Choroid plexus epithelial cell (primary cell): ENCODE results near the gene ARHGEF39.

ENCODE experiments used
- DNase-seq: peaks from one replicate; pipeline ENCODE4 v3.0.0-alpha.2; 2010; ENCODE audit warnings: low read depth
- H3K4me3 ChIP-seq: 2 replicates; pipeline ENCODE4 v1.5.1; 2011; ENCODE audit warnings: low read depth, mild to moderate bottlenecking, control low read depth, low read length, moderate library complexity
- CTCF ChIP-seq: conservative IDR thresholded peaks from 2 replicates; pipeline ENCODE4 v1.5.1; 2011; ENCODE audit warnings: low read depth, mild to moderate bottlenecking, control low read depth, inconsistent platforms, low read length, moderate library complexity

The ARHGEF39 gene

DNA sequence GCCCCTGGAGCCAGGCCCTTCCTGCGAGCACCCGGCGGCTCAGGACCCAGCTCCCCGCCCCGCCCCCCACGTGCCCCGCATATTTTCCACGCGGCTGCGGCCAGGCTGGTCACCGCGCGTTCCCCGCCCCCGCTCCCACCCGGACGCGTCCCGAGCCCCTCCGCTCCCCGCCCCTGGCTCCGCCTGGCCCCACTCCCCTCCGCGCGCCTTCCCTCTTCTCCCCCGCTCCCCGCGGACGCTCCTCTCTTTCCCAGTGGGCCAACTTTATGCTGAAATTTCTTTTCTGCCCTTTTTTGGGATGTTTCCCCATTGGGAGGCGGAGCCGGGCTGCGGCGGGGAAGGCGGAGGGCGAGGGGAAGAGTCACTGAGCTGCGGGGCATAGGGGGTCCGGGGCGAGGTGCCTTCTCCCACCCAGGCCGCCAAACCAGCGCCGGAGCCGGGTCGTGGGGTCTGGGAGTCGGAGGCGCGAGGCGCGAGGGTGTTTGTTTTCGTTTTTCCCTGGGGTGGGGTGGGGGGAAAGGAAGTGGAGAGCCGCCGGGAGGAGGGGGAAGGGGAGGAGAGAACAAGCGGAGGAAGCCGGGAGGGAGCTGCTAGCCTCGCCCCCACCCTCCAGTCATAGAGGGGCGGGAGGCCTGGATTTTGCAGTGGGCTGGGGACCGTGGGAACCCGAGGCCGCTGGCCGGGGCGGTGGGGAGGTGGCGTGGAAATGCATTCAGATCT lies 25.8 kb upstream of the ARHGEF39 start:
- no peak for TF ChIP-seq CTCF
- H3K4me3 ChIP-seq = peak overlapping the region; percentile 78
- peak; percentile 70 for DNase-seq

DNA sequence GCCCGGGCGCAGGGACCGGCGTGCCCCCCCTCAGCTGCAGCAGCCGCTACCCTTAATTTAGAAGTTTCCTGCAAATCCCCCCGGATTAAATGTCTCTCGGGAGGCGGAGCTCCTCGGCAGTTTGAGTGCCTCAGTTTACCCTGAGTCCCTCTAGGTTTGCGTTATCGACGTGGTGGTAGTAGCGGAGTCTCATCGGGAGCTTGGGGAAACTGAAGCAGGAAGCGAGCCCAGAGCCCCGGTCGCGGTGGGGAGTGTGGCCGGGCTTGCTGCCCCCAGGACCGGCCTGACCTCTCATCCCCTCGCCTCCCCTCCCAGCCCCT lies 25.3 kb upstream of the ARHGEF39 start:
- H3K4me3 ChIP-seq = peak overlapping the region; percentile 78
- TF ChIP-seq CTCF = no peak
- peak; percentile 58 for DNase-seq

- DNase-seq = peak; percentile 72
- TF ChIP-seq CTCF = no peak
Observed at GRCh38 chr9:35689542-35690293, 24.7 kb upstream of the ARHGEF39 start, which contains the start of gene TPM2. TSS of gene TPM2 (minus strand) at chr9:35689925. CDS start at chr9:35689817, 108 bp downstream.

GRCh38 chr9:35688558-35689541 lies 23.9 kb upstream of the ARHGEF39 start:
- TF ChIP-seq CTCF = no peak
- H3K4me3 ChIP-seq = peak overlapping the region; percentile 78
- DNase-seq = peak; percentile 83

More at GRCh38 chr9:35689542-35690293, 24.7 kb upstream of the ARHGEF39 start, which contains the start of gene TPM2:
- peak within 1 kb of the TSS; percentile 78 for H3K4me3 ChIP-seq

DNA sequence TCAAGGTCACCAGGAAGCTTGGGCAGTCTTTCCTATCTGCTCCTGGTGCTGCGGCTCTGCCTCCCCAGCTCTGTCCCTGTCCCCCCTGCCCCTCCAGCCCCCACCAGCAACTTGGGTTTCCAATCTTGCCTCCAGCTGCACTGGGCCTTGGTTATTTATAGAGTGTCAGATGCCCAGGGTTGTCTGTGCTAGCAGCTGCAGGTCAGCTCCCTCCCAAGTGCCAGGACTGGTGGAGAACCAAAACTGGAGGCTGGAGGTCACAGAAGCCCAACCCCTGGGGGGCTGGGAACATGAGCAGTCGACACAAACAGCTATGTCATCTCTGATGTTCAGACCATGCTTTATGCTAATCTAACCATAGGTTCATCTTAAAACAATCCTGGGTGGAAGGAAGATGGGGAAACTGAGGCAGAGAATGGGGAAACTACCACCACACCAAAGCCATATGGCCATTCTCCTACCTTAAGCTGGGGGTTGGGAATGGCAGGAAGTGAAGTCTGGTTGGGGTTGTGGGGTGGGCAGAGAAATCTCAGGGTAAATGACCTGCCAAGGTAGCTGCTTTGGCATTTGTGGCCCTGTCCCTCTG lies 23.1 kb upstream of the ARHGEF39 start:
- TF ChIP-seq CTCF = no peak
- H3K4me3 ChIP-seq = peak overlapping the region; percentile 78
- peak; percentile 41 for DNase-seq

DNA sequence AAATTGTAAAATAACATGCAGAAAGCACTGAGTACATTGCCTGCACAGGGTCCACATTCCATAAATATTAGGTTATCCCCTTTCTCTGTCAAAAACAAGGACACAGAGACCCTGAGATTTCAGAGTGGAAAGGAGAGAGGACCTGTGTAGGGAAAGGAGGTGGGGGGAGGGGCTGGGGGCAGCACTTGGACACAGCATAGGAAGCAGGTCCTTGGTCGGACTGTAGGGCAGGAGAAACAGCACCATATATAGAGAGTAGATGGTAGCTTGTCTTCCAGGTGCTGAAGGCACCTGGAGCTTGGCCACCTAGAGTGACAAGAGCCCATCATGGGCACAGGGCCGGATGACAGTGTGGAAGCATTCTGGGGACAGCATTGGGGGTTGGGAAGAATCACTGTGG lies 22.3 kb upstream of the ARHGEF39 start:
- no peak for DNase-seq
- TF ChIP-seq CTCF = no peak
- peak overlapping the region; percentile 38 for H3K4me3 ChIP-seq
